SH-SY5Y (cell line): ENCODE measurements around the gene KCNA2.

ENCODE experiments used
- GATA2 ChIP-seq: IDR thresholded peaks from 2 replicates; pipeline ENCODE4 v1.6.1; 2011; ENCODE audit warnings: mild to moderate bottlenecking, low read depth, low read length
- GATA3 ChIP-seq: IDR thresholded peaks from 2 replicates; pipeline ENCODE4 v1.6.1; 2011; ENCODE audit warnings: low read depth, mild to moderate bottlenecking, low read length, moderate library complexity

DNA sequence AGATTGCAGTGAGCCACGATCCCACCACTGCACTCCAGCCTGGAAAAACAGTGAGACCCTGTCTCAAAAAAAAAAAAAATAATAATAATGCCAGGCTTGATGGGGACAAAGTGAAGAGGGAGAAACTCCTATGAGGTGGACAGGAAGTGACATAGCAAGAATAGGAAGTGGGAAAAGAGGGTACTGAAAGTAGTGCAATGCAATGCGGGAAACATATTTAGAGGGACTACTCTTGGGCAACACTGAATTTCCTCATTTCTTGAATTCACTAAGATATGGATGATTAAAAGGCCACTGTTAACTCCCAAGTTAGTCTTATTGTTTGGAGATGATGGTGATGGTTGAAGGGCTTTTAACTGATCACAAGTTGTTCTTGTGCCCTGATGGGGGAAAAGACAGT, 21.6 kb upstream of the KCNA2 start:
- no peak for TF ChIP-seq GATA2
- TF ChIP-seq GATA3: no peak
